ENCODE results near the gene PLTP. TPM values are rescaled to one million over a fixed set of nuclear protein-coding genes. Genes with fewer than 3 reads are reported as not detected.

Gene PLTP
- total RNA-seq, 1 experiment from 2014 or later = 4.7 TPM

GRCh38 chr20:45867819-45868176, 44.2 kb downstream of the PLTP start:
- CTCF ChIA-PET = no interaction called here
- no peaks in the 10 kb centered on the region for H3K27me3 ChIP-seq (ENCODE audit: insufficient read depth, low read length)
- RAD21 ChIA-PET (ENCODE audit: low non-redundant PET in 1 of 2, low total read pairs in 2 of 2, uncharacterized antibody in 2 of 2, unreplicated experiment in 2 of 2) = no interaction called here
- no peak overlapping the region for H3K4me3 ChIP-seq (replicated peaks in 1 of 2; ENCODE audit: low read depth in 1 of 2, low read length in 2 of 2)
- ATAC-seq (no peak), DNase-seq (ENCODE audit: low read depth, low spot score) (no peak)
- no peak overlapping the region for H3K4me2 ChIP-seq (ENCODE audit: low read length)
- H3K9me3 ChIP-seq (ENCODE audit: control insufficient read depth in 1 of 2, insufficient read depth in 1 of 2, low read depth in 1 of 2, low read length in 2 of 2) = no peaks in the 10 kb centered on the region
- no peaks in the 10 kb centered on the region for H3K79me2 ChIP-seq (ENCODE audit: insufficient read depth, low read length)
- peaks cover 0 to 10% of the 10 kb centered on the region in 2 experiments; a peak in 1 of 4 replicates for H3K4me1 ChIP-seq (ENCODE audit: control insufficient read depth in 1 of 2, insufficient read depth in 2 of 2, low read length in 2 of 2)
- POLR2A ChIA-PET = no interaction called here
- intact Hi-C loops (cut with micrococcal nuclease) = no loop called here
- TF ChIP-seq MAX (IDR thresholded peaks at IDR 0.05) (no peak), ELF1 (IDR thresholded peaks at IDR 0.05; ENCODE audit: borderline replicate concordance, low read depth) (no peak), SRF (IDR thresholded peaks at IDR 0.05; ENCODE audit: low read depth) (no peak)
- no peaks in the 10 kb centered on the region for H3K36me3 ChIP-seq (ENCODE audit: control insufficient read depth in 1 of 2, insufficient read depth in 2 of 2, low read length in 2 of 2)
- BruUV-seq (replicated peaks) = no TSS peak
- H2AFZ ChIP-seq (ENCODE audit: low read depth, low read length, poor library complexity, severe bottlenecking) = no peak overlapping the region
- no peaks in the 10 kb centered on the region for H4K20me1 ChIP-seq (ENCODE audit: insufficient read depth)
- no peak overlapping the region for H3K27ac ChIP-seq (ENCODE audit: low read depth, low read length)
- H3K9ac ChIP-seq (ENCODE audit: low read length) = no peak overlapping the region
- no peaks in the 10 kb centered on the region for H3K9me2 ChIP-seq (ENCODE audit: insufficient read depth)

- ATAC-seq = no peak
- H3K4me2 ChIP-seq (ENCODE audit: low read length) = no peak overlapping the region
- intact Hi-C loops (cut with micrococcal nuclease) = no loop called here
- H3K4me1 ChIP-seq (ENCODE audit: control insufficient read depth in 1 of 2, insufficient read depth in 2 of 2, low read length in 2 of 2) = peaks cover 0 to 10% of the 10 kb centered on the region in 2 experiments; a peak in 1 of 4 replicates
- no peak overlapping the region for H3K9ac ChIP-seq (ENCODE audit: low read length)
- ChIA-PET RAD21 (ENCODE audit: low non-redundant PET in 1 of 2, low total read pairs in 2 of 2, uncharacterized antibody in 2 of 2, unreplicated experiment in 2 of 2) (no interaction called here), CTCF (no interaction called here), POLR2A (interaction anchor here (0.7 kb wide), 1 partner anchor 29 kb away, joined by 3 read pairs; no protein-coding TSS in a partner anchor)
- no peak for TF ChIP-seq ATF3 (IDR thresholded peaks at IDR 0.05)
- no peak for TF ChIP-seq EGR1 (IDR thresholded peaks at IDR 0.05; ENCODE audit: low read depth)
- TF ChIP-seq RAD21 (IDR thresholded peaks at IDR 0.05; ENCODE audit: low read depth) = no peak
- no peak for TF ChIP-seq POLR2AphosphoS5 (IDR thresholded peaks at IDR 0.05; ENCODE audit: low read depth, low read length)
- no peak for TF ChIP-seq SIN3A (IDR thresholded peaks at IDR 0.05; ENCODE audit: low read depth)
- no TSS peak for BruUV-seq (replicated peaks)
- no peaks in the 10 kb centered on the region for H3K27me3 ChIP-seq (ENCODE audit: insufficient read depth, low read length)
- H3K9me3 ChIP-seq (ENCODE audit: control insufficient read depth in 1 of 2, insufficient read depth in 1 of 2, low read depth in 1 of 2, low read length in 2 of 2) = no peaks in the 10 kb centered on the region
- no peak overlapping the region for H3K27ac ChIP-seq (ENCODE audit: low read depth, low read length)
- H3K79me2 ChIP-seq (ENCODE audit: insufficient read depth, low read length) = no peaks in the 10 kb centered on the region
- no peaks in the 10 kb centered on the region for H3K9me2 ChIP-seq (ENCODE audit: insufficient read depth)
- no peaks in the 10 kb centered on the region for H3K36me3 ChIP-seq (ENCODE audit: control insufficient read depth in 1 of 2, insufficient read depth in 2 of 2, low read length in 2 of 2)
- H3K4me3 ChIP-seq (replicated peaks in 1 of 2; ENCODE audit: low read depth in 1 of 2, low read length in 2 of 2) = no peak overlapping the region
- H4K20me1 ChIP-seq (ENCODE audit: insufficient read depth) = no peaks in the 10 kb centered on the region
- no peak overlapping the region for H2AFZ ChIP-seq (ENCODE audit: low read depth, low read length, poor library complexity, severe bottlenecking)
- DNase-seq (ENCODE audit: low read depth, low spot score) = no peak
Measured at GRCh38 chr20:45867136-45867818, 44.7 kb downstream of the PLTP start.

Measured in HCT116 (cell line).